ENCODE data around the gene DNTTIP2.

Gene DNTTIP2

DNA sequence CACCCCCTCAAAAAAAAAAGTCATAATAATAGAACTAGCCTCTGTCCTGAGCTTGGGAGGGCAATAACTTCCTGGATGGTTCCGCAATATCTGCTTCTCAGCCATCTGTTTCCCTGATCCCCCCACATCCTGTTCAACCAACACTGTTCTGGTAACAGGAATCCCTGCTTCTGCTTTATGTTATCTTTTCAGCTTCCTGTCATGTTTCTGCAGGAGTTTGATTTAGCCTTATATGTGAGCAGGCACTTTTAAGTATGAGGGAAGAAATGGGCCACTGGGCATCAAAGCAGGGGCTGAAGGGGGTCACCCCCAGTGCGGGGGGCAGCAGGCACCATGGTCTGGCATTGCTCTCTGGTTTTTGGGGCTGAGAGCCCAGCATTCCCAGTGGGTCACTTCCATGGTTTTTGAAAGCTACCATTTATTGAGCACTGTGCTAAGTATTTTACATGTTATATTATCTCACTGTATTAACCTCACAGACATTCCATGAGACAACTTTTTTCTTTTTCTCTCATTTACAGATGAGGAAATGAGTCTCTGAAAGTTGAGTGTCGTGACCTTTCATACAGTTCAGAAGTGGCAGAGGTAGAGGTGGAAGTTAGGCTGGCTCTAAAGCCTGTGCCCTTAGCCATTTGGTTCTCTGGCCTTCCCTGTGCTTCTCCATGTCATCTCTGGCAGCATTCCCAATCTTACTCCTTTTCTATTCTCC lies 61.9 kb downstream of the DNTTIP2 start:
- TF ChIP-seq, protein P1, sequence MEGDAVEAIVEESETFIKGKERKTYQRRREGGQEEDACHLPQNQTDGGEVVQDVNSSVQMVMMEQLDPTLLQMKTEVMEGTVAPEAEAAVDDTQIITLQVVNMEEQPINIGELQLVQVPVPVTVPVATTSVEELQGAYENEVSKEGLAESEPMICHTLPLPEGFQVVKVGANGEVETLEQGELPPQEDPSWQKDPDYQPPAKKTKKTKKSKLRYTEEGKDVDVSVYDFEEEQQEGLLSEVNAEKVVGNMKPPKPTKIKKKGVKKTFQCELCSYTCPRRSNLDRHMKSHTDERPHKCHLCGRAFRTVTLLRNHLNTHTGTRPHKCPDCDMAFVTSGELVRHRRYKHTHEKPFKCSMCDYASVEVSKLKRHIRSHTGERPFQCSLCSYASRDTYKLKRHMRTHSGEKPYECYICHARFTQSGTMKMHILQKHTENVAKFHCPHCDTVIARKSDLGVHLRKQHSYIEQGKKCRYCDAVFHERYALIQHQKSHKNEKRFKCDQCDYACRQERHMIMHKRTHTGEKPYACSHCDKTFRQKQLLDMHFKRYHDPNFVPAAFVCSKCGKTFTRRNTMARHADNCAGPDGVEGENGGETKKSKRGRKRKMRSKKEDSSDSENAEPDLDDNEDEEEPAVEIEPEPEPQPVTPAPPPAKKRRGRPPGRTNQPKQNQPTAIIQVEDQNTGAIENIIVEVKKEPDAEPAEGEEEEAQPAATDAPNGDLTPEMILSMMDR (IDR thresholded peaks at IDR 0.05; ENCODE audit: borderline replicate concordance, control extremely low read depth, extremely low read depth, insufficient read depth, missing control alignments): no peak
- no peak for DNase-seq (ENCODE audit: low spot score)
- in situ Hi-C loops (cut with MboI; ENCODE audit: low sequenced_read_pairs, unreplicated experiment): no loop called here

Measured in GM13976 (cell line).